Measurements from ENCODE around the gene CRYZL1.
A peak's percentile ranks its signal among the peaks of the same experiment; 100 is the strongest.
"Not testable (repeated sequence)": the region's sequence is repeated elsewhere in the genome, so short reads cannot be mapped to it uniquely, and the experiment has no call there.

The CRYZL1 gene

GRCh38 chr21:33619726-33620125 is 21.8 kb downstream of the CRYZL1 start:
- DNase-seq = no peak

- DNase-seq = no peak
Observed at GRCh38 chr21:33618407-33618806, 23.1 kb downstream of the CRYZL1 start.

GRCh38 chr21:33617565-33617964 is 24.0 kb downstream of the CRYZL1 start:
- not testable (repeated sequence) for DNase-seq

- no peak for DNase-seq
Observed at GRCh38 chr21:33611006-33611744, 30.4 kb downstream of the CRYZL1 start.

GRCh38 chr21:33608559-33608958 is 33.0 kb downstream of the CRYZL1 start:
- no peak for DNase-seq

- no peak for DNase-seq
Observed at GRCh38 chr21:33598051-33598450, 43.5 kb downstream of the CRYZL1 start.

GRCh38 chr21:33588485-33589335 is 52.8 kb downstream of the CRYZL1 start, which contains the start of gene DONSON:
TSS of gene DONSON (minus strand) at chr21:33588684. CDS start at chr21:33588641, 43 bp downstream.
- peak; percentile 82 for DNase-seq

GRCh38 chr21:33587792-33588484 is 53.6 kb downstream of the CRYZL1 start:
- DNase-seq = no peak

- DNase-seq = no peak
Observed at GRCh38 chr21:33586927-33587326, 54.6 kb downstream of the CRYZL1 start.

- DNase-seq = no peak
Observed at GRCh38 chr21:33584455-33584854, 57.1 kb downstream of the CRYZL1 start.

GRCh38 chr21:33578959-33579542 is 62.5 kb downstream of the CRYZL1 start:
- DNase-seq = no peak

- no peak for DNase-seq
Observed at GRCh38 chr21:33578214-33578613, 63.3 kb downstream of the CRYZL1 start.

- DNase-seq = not testable (repeated sequence)
Observed at GRCh38 chr21:33576741-33577141, 64.8 kb downstream of the CRYZL1 start.

- DNase-seq = no peak
Observed at GRCh38 chr21:33572350-33572749, 69.2 kb downstream of the CRYZL1 start.

GRCh38 chr21:33569991-33570390 is 71.5 kb downstream of the CRYZL1 start:
- no peak for DNase-seq

GRCh38 chr21:33568448-33568847 is 73.1 kb downstream of the CRYZL1 start:
- DNase-seq = no peak

GRCh38 chr21:33567914-33568313 is 73.6 kb downstream of the CRYZL1 start:
- DNase-seq = no peak

GRCh38 chr21:33566514-33566913 is 75.0 kb downstream of the CRYZL1 start:
- no peak for DNase-seq

- no peak for DNase-seq
Observed at GRCh38 chr21:33562389-33562788, 79.2 kb downstream of the CRYZL1 start.

GRCh38 chr21:33561373-33561772 is 80.2 kb downstream of the CRYZL1 start:
- DNase-seq = no peak

- DNase-seq = no peak
Observed at GRCh38 chr21:33560965-33561364, 80.6 kb downstream of the CRYZL1 start.

GRCh38 chr21:33559813-33560212 is 81.7 kb downstream of the CRYZL1 start:
- DNase-seq = no peak

Measured in activated CD4-positive, alpha-beta T cell treated with anti-CD3 and anti-CD28 coated beads, Interleukin-2, amount 50 U/mL, for 1 hour (primary cell).